Hair follicle dermal papilla cell (primary cell): Measurements from ENCODE around the gene C1QTNF9. TPM values are rescaled to one million over a fixed set of nuclear protein-coding genes. Genes with fewer than 3 reads are reported as not detected.

Experiments
- total RNA-seq: library from RNA; depleted of rRNA; stranded (reverse); fragments of >200 nt; gene quantifications from 2 replicates; pipeline ENCODE4 v1.2.3, GENCODE V29; 2012

Gene C1QTNF9
- not detected in 2 replicates for total RNA-seq

GRCh38 chr13:24309300-24309699 lies at the start of gene C1QTNF9:
Gene C1QTNF9 (plus strand): TSS chr13:24309580. CDS start chr13:24316004, 6,424 bp downstream.

Other genes starting within 250 kb of the C1QTNF9 start
- gene SPATA13, start 148.9 kb upstream of the C1QTNF9 start, total RNA-seq = 65.5 and 112 TPM in 2 replicates
- 58.1 and 59.3 TPM in 2 replicates for gene PARP4, start 203.2 kb downstream of the C1QTNF9 start, total RNA-seq